Measurements from ENCODE around the gene ALLC.

The ALLC gene

GRCh38 chr2:3647246-3647645 lies 10.8 kb upstream of the ALLC start:
- no peak for DNase-seq (ENCODE audit: low read depth)
- TF ChIP-seq MYC (IDR thresholded peaks at IDR 0.05; ENCODE audit: low read depth, low read length), result no peak
- TF ChIP-seq MAX (IDR thresholded peaks at IDR 0.05; ENCODE audit: low read depth, low read length), result no peak
- TF ChIP-seq, protein P1, sequence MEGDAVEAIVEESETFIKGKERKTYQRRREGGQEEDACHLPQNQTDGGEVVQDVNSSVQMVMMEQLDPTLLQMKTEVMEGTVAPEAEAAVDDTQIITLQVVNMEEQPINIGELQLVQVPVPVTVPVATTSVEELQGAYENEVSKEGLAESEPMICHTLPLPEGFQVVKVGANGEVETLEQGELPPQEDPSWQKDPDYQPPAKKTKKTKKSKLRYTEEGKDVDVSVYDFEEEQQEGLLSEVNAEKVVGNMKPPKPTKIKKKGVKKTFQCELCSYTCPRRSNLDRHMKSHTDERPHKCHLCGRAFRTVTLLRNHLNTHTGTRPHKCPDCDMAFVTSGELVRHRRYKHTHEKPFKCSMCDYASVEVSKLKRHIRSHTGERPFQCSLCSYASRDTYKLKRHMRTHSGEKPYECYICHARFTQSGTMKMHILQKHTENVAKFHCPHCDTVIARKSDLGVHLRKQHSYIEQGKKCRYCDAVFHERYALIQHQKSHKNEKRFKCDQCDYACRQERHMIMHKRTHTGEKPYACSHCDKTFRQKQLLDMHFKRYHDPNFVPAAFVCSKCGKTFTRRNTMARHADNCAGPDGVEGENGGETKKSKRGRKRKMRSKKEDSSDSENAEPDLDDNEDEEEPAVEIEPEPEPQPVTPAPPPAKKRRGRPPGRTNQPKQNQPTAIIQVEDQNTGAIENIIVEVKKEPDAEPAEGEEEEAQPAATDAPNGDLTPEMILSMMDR (IDR thresholded peaks at IDR 0.05; ENCODE audit: low read depth, low read length), result no peak
- TF ChIP-seq POLR2A (IDR thresholded peaks at IDR 0.05; ENCODE audit: extremely low read depth, insufficient read length), result no peak
- H3K4me3 ChIP-seq (ENCODE audit: low read depth, low read length), result no peak overlapping the region

- no peak for TF ChIP-seq POLR2A (IDR thresholded peaks at IDR 0.05; ENCODE audit: extremely low read depth, insufficient read length)
- TF ChIP-seq MYC (IDR thresholded peaks at IDR 0.05; ENCODE audit: low read depth, low read length), result no peak
- no peak for TF ChIP-seq MAX (IDR thresholded peaks at IDR 0.05; ENCODE audit: low read depth, low read length)
- TF ChIP-seq, protein P1 (IDR thresholded peaks at IDR 0.05; ENCODE audit: low read depth, low read length), result no peak
- no peak for DNase-seq (ENCODE audit: low read depth)
- no peak overlapping the region for H3K4me3 ChIP-seq (ENCODE audit: low read depth, low read length)
Observed at GRCh38 chr2:3647831-3648651, 10.0 kb upstream of the ALLC start.

DNA sequence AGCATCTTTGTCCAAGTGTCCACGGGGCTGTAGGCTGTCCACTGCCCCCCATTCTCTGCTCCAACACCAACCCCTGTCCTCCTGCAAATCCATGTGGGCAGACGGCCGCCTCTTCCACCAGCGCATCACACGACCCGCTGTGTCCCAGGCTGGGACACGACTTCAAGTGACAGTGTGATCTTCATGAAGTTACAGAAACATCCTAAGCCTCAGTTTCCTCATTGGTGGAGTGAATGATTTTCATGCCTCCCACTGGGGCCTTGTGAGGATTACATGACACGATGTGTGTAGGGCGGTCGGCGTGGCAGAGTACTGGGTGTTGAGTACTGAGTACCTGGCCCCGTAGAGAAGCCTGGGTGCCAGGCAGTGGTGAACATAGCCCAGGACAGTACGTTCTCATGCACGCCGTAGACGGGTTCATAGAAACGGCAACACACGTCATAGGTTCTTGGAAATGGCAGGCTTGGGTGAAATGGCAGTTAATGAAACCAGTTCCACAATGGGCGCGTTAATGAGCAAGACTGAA lies 9.3 kb upstream of the ALLC start:
- TF ChIP-seq MAX (IDR thresholded peaks at IDR 0.05; ENCODE audit: low read depth, low read length) (no peak), POLR2A (IDR thresholded peaks at IDR 0.05; ENCODE audit: extremely low read depth, insufficient read length) (no peak), MYC (IDR thresholded peaks at IDR 0.05; ENCODE audit: low read depth, low read length) (no peak)
- TF ChIP-seq, protein P1 (IDR thresholded peaks at IDR 0.05; ENCODE audit: low read depth, low read length), result no peak
- no peak for DNase-seq (ENCODE audit: low read depth)
- no peak overlapping the region for H3K4me3 ChIP-seq (ENCODE audit: low read depth, low read length)

- no peak overlapping the region for H3K4me3 ChIP-seq (ENCODE audit: low read depth, low read length)
- TF ChIP-seq, protein P1 (IDR thresholded peaks at IDR 0.05; ENCODE audit: low read depth, low read length), result no peak
- no peak for TF ChIP-seq MYC (IDR thresholded peaks at IDR 0.05; ENCODE audit: low read depth, low read length)
- TF ChIP-seq MAX (IDR thresholded peaks at IDR 0.05; ENCODE audit: low read depth, low read length), result no peak
- no peak for TF ChIP-seq POLR2A (IDR thresholded peaks at IDR 0.05; ENCODE audit: extremely low read depth, insufficient read length)
- no peak for DNase-seq (ENCODE audit: low read depth)
Observed at GRCh38 chr2:3649581-3649980, 8.4 kb upstream of the ALLC start.

- TF ChIP-seq, protein P1 (IDR thresholded peaks at IDR 0.05; ENCODE audit: low read depth, low read length), result no peak
- TF ChIP-seq MAX (IDR thresholded peaks at IDR 0.05; ENCODE audit: low read depth, low read length), result no peak
- TF ChIP-seq POLR2A (IDR thresholded peaks at IDR 0.05; ENCODE audit: extremely low read depth, insufficient read length), result no peak
- TF ChIP-seq MYC (IDR thresholded peaks at IDR 0.05; ENCODE audit: low read depth, low read length), result no peak
- no peak overlapping the region for H3K4me3 ChIP-seq (ENCODE audit: low read depth, low read length)
- no peak for DNase-seq (ENCODE audit: low read depth)
Observed at GRCh38 chr2:3650140-3650920, 7.7 kb upstream of the ALLC start.
